GM12873 (cell line): ENCODE measurements around the gene SATB2.

ENCODE experiments used
- CTCF ChIP-seq: IDR thresholded peaks from 2 replicates; pipeline ENCODE4 v1.5.1; 2012; ENCODE audit warnings: low read depth, mild to moderate bottlenecking, moderate library complexity, low read length, control low read depth; ENCODE audit not compliant: insufficient read depth; ENCODE audit errors: missing control alignments

The SATB2 gene

DNA sequence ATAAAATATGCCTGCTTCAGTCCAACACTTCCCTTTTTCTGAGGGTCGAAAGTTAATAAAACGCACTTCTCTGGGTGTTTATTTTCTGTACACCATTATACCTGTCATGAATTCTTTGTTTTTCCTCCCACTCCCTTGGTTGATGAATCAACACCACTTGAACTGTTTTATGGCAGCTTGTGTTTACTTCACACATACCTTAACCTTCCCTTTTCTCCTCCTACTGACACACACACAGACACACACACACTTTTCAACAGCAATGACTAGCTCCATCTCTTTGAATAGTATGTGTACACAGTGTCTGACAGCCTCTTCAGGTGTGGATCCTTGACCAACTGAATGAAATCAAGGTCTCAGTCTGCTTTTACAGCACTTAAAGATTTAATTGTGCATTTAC, 91.3 kb downstream of the SATB2 start:
- no peak for TF ChIP-seq CTCF

DNA sequence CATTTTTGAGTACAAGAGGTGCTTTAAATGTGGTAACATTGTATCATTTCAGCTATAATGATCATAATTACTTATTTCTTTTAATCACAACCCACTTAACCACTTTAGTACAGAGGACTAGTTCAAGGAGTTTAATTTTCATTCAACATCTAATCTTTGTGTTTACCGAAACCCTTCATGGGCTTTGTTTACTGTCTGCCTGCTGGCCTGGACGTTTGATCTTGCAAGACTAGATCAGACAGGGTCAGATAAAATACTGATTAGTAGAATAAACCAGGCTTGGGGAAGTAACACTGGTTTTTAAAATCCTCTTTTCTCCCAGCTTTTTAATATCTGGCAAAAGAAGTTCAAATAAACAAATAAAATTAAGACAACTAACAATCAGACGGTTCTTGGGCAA, 93.6 kb downstream of the SATB2 start:
- TF ChIP-seq CTCF = no peak

- no peak for TF ChIP-seq CTCF
These were observed 101.3 kb downstream of the SATB2 start for GRCh38 chr2:199356412-199356811.

DNA sequence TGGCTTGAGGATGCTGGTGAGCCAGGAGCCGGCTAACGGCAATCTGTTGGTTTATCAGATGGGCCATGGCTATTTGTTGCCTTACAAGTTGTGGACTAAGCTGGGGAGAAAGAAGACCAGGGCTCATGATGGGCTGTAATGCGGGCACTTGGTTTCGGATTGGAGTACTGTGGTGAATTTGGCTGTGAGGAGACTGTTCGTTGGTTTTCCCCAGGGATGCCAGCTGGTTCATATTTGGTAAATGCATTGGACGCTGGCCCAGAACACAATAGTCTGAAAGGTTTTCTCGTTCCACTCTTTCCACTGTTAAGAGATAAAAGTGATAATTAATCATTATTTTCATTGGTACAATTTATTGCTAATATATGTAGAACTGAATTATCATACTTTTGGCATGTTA, 108.9 kb downstream of the SATB2 start:
- TF ChIP-seq CTCF = no peak

DNA sequence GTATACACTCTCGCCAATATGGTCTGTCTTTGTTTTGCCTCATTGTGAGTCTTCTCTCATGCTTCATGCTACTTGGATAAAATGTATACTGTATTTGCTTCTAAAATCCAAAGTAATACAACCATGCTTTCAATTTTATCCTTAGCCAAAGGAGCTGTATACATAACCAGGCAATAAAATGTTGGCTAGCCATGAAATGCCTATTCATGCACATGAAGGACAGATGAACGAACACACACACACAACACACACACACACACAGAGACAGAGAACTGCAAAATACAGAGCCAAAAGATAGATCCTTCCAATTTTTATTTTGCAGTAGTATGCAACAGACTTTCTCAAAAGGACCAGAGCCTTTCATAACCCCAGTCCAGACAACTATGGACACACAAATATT, 113.7 kb downstream of the SATB2 start:
- TF ChIP-seq CTCF = no peak

GRCh38 chr2:199342334-199342733, 115.4 kb downstream of the SATB2 start:
- no peak for TF ChIP-seq CTCF

DNA sequence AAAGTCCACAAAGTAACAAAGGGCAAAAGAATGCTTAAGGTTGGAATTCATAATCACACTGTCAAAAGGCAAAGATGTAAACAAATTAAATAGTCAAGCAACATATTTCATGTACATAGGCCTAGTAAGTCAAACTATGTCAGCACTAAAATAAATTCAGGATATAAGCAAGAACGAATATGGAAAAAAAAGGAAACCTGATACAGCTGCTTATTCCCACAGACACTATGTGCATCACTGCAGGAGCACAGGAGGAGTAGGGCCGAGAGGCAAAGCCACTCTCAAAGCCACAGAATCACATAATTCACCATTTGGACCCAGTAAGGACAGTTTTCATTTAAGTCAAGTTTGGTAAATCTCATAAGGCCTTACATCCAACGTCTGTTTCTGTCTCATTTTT, 116.6 kb downstream of the SATB2 start:
- TF ChIP-seq CTCF = no peak
